GM12873 (cell line): Measurements from ENCODE around the gene MAPKAP1.

Source experiments
- CTCF ChIP-seq: IDR thresholded peaks from 2 replicates; pipeline ENCODE4 v1.5.1; 2012; ENCODE audit warnings: low read depth, mild to moderate bottlenecking, moderate library complexity, low read length, control low read depth; ENCODE audit not compliant: insufficient read depth; ENCODE audit errors: missing control alignments

MAPKAP1 gene

DNA sequence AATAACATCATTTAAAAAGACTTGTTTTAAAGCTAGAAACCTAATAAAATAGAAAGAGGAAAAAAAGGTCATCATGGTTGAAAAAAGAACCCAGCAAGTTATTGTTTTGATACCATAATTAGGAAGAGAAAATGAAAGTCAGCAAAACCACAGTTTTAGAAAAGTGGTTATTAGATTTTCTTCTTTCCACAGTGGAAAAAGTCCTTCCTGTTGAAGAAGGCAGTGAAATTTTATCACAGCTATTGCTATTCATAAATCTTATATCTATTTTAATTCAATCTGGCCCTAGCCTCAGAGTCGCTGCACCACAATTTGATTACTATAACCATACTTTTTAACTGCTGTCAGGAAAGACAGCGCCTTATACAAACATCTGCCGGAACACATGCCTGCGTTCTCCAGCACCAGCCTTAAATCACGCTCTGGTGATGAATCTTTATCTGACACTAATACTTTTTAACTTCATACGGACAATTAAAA, 60.3 kb downstream of the MAPKAP1 start:
- TF ChIP-seq CTCF: no peak

- TF ChIP-seq CTCF: no peak
Observed at GRCh38 chr9:125646217-125646616, 60.8 kb downstream of the MAPKAP1 start.

- no peak for TF ChIP-seq CTCF
Observed at GRCh38 chr9:125644819-125645507, 62.0 kb downstream of the MAPKAP1 start.

GRCh38 chr9:125642311-125642710, 64.7 kb downstream of the MAPKAP1 start:
- no peak for TF ChIP-seq CTCF

GRCh38 chr9:125639057-125639456, 68.0 kb downstream of the MAPKAP1 start:
- no peak for TF ChIP-seq CTCF

DNA sequence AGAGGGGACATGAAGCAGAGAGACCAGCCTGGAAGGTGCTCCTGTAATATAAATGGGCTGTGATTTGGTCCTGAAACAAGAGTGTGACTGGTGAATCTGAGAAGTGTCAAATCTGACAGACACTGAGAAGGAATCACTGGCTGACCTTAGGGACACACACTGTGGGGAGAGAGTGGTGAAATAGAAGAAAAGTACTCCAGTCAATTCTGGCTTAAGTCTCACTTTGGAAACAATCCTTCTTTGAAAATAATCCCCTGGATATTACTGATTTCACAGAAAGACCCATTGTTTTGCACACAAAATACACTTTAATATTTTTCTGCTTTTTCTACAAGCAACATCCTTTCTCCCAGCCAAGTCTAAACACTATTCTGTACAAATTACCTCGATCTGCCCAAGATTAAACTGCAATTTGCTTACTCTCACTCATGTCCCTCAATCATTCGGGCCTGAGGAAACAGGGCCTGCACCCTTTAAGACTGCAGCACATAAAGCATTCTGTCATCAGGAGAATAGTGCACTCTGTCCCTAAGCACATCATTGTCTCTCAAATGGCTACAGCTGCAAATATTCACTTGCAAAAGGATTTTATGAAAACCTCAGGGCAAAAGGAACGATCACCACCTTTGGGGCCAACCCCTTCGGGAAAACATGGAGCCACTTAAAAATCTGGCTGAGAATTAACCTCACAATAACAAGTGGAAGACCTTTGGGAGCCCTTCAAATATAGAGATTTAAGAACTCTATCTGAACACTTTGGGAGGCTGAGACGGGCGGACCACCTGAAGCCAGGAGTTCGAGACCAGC, 68.6 kb downstream of the MAPKAP1 start:
- TF ChIP-seq CTCF: no peak

- TF ChIP-seq CTCF: no peak
Observed at GRCh38 chr9:125637241-125637640, 69.8 kb downstream of the MAPKAP1 start.
